Chondrocyte (in vitro differentiated cells): ENCODE data around the gene UQCC2. TPM values are rescaled to one million over a fixed set of nuclear protein-coding genes. Genes with fewer than 3 reads are reported as not detected.

Experiments used
- DNase-seq: peaks from one replicate; pipeline ENCODE4 v3.0.0; 2021; ENCODE audit warnings: mixed read lengths, low spot score
- H3K27ac Mint-ChIP-seq: one replicate; pipeline ENCODE4 v1.8.0; 2021; ENCODE audit warnings: mild to moderate bottlenecking, moderate library complexity, mixed read lengths; ENCODE audit not compliant: unreplicated experiment
- H3K27me3 Mint-ChIP-seq: 2 replicates; pipeline ENCODE4 v1.8.0; 2021; ENCODE audit warnings: low read depth, mixed read lengths
- H3K36me3 Mint-ChIP-seq: 2 replicates; pipeline ENCODE4 v1.8.0; 2021; ENCODE audit warnings: low read depth, mixed read lengths
- H3K4me1 Mint-ChIP-seq: 2 replicates; pipeline ENCODE4 v1.8.0; 2021; ENCODE audit warnings: low read depth, mild to moderate bottlenecking, mixed read lengths
- H3K4me3 Mint-ChIP-seq: one replicate; pipeline ENCODE4 v1.8.0; 2021; ENCODE audit warnings: mild to moderate bottlenecking, moderate library complexity, mixed read lengths; ENCODE audit not compliant: unreplicated experiment
- H3K9me3 Mint-ChIP-seq: 2 replicates; pipeline ENCODE4 v1.8.0; 2021; ENCODE audit warnings: low read depth, mixed read lengths
- CTCF ChIP-seq: fragments of 200-600 bp; sonication (generic); IDR thresholded peaks from 2 replicates; pipeline ENCODE4 v1.5.0; 2021; ENCODE audit warnings: antibody characterized with exemption, mild to moderate bottlenecking, moderate library complexity
- total RNA-seq: library from RNA; stranded (reverse); gene quantifications from 3 replicates; pipeline ENCODE4 v1.2.1, GENCODE V29; 2021

Gene UQCC2
- total RNA-seq, 1 donor from 2014 or later: 64.5 TPM

GRCh38 chr6:33738879-33739278, 27.4 kb upstream of the UQCC2 start:
- Mint-ChIP-seq H3K4me1 (peaks cover 20% of the 10 kb centered on the region), H3K36me3 (no peaks in the 10 kb centered on the region), H3K4me3 (no peak overlapping the region), H3K27ac (no peak overlapping the region), H3K27me3 (no peaks in the 10 kb centered on the region), H3K9me3 (no peaks in the 10 kb centered on the region)
- no peak for TF ChIP-seq CTCF
- no peak for DNase-seq

- peaks cover 20% of the 10 kb centered on the region for H3K4me1 Mint-ChIP-seq
- H3K36me3 Mint-ChIP-seq: no peaks in the 10 kb centered on the region
- H3K27ac Mint-ChIP-seq: no peak overlapping the region
- no peaks in the 10 kb centered on the region for H3K9me3 Mint-ChIP-seq
- H3K27me3 Mint-ChIP-seq: no peaks in the 10 kb centered on the region
- no peak for DNase-seq
- no peak overlapping the region for H3K4me3 Mint-ChIP-seq
- TF ChIP-seq CTCF: no peak
Measured at GRCh38 chr6:33738153-33738552, 26.7 kb upstream of the UQCC2 start.

- Mint-ChIP-seq H3K27me3 (no peaks in the 10 kb centered on the region), H3K36me3 (no peaks in the 10 kb centered on the region), H3K4me3 (no peak overlapping the region), H3K4me1 (peaks cover 15% of the 10 kb centered on the region), H3K9me3 (no peaks in the 10 kb centered on the region), H3K27ac (peak overlapping the region; percentile 78)
- DNase-seq: no peak
- TF ChIP-seq CTCF: peak; percentile 44
Measured at GRCh38 chr6:33737267-33738026, 25.9 kb upstream of the UQCC2 start.

- H3K4me3 Mint-ChIP-seq: no peak overlapping the region
- no peak overlapping the region for H3K27ac Mint-ChIP-seq
- H3K4me1 Mint-ChIP-seq: peaks cover 11% of the 10 kb centered on the region
- no peak for TF ChIP-seq CTCF
- H3K27me3 Mint-ChIP-seq: no peaks in the 10 kb centered on the region
- DNase-seq: no peak
- H3K36me3 Mint-ChIP-seq: peaks cover 3% of the 10 kb centered on the region
- no peaks in the 10 kb centered on the region for H3K9me3 Mint-ChIP-seq
Measured at GRCh38 chr6:33735216-33735615, 23.7 kb upstream of the UQCC2 start.

GRCh38 chr6:33733709-33734007, 22.2 kb upstream of the UQCC2 start:
- Mint-ChIP-seq H3K9me3 (no peaks in the 10 kb centered on the region), H3K27ac (no peak overlapping the region), H3K4me1 (peaks cover 11% of the 10 kb centered on the region), H3K4me3 (no peak overlapping the region), H3K27me3 (no peaks in the 10 kb centered on the region), H3K36me3 (peaks cover 3% of the 10 kb centered on the region)
- TF ChIP-seq CTCF: no peak
- DNase-seq: no peak
